ENCODE results near the gene PARP2.

The PARP2 gene

GRCh38 chr14:20380681-20381080 lies 37.2 kb downstream of the PARP2 start:
- Histone ChIP-seq H4K12ac (ENCODE audit: low read depth, low read length) (no peak overlapping the region), H3K23ac (ENCODE audit: low read length) (no peak overlapping the region), H2BK12ac (ENCODE audit: low read length) (no peak overlapping the region), H2BK5ac (ENCODE audit: low read depth, low read length, poor library complexity) (no peak overlapping the region), H3K18ac (ENCODE audit: low read length) (no peak overlapping the region), H4K8ac (ENCODE audit: low read depth, low read length) (no peak overlapping the region), H2AK5ac (ENCODE audit: low read length) (no peak overlapping the region), H3K36me3 (ENCODE audit: control insufficient read depth in 1 of 2, insufficient read depth in 2 of 2, low read length in 2 of 2) (peaks cover 77 to 88% of the 10 kb centered on the region in 2 experiments), H3K79me2 (ENCODE audit: control insufficient read depth, insufficient read depth, low read length, poor library complexity) (no peaks in the 10 kb centered on the region), H3K4me3 (ENCODE audit: low read depth, low read length) (no peak overlapping the region), H3K9ac (ENCODE audit: low read length) (no peak overlapping the region), H3K14ac (ENCODE audit: low read length) (no peak overlapping the region), H3K27me3 (ENCODE audit: insufficient read depth, low read length) (no peaks in the 10 kb centered on the region), H4K91ac (ENCODE audit: low read depth, low read length) (no peak overlapping the region), H3K9me3 (ENCODE audit: insufficient read depth, low read depth, low read length) (peaks cover 2% of the 10 kb centered on the region), H3K4me1 (ENCODE audit: control insufficient read depth in 1 of 2, insufficient read depth in 2 of 2, low read length in 2 of 2) (no peaks in the 10 kb centered on the region), H2BK120ac (ENCODE audit: insufficient read depth, low read length, poor library complexity) (no peak overlapping the region), H3K4ac (ENCODE audit: low read depth, low read length) (no peak overlapping the region), H2AFZ (ENCODE audit: insufficient read depth, low read length, poor library complexity) (no peak overlapping the region), H3K4me2 (ENCODE audit: low read length) (no peak overlapping the region), H3K79me1 (ENCODE audit: low read length) (no peaks in the 10 kb centered on the region), H3K27ac (ENCODE audit: low read depth, low read length) (no peak overlapping the region)
- no CpG with 5 or more reads among the region's 6 CpGs for WGBS (ENCODE audit: extremely low coverage, insufficient coverage, insufficient read length)
- no peak for DNase-seq

GRCh38 chr14:20381341-20381740 lies 37.9 kb downstream of the PARP2 start:
- H3K79me1 ChIP-seq (ENCODE audit: low read length), result no peaks in the 10 kb centered on the region
- H2BK12ac ChIP-seq (ENCODE audit: low read length), result no peak overlapping the region
- no peak overlapping the region for H3K27ac ChIP-seq (ENCODE audit: low read depth, low read length)
- no peak for DNase-seq
- peaks cover 2% of the 10 kb centered on the region for H3K9me3 ChIP-seq (ENCODE audit: insufficient read depth, low read depth, low read length)
- H2BK120ac ChIP-seq (ENCODE audit: insufficient read depth, low read length, poor library complexity), result no peak overlapping the region
- H4K8ac ChIP-seq (ENCODE audit: low read depth, low read length), result no peak overlapping the region
- H3K27me3 ChIP-seq (ENCODE audit: insufficient read depth, low read length), result no peaks in the 10 kb centered on the region
- H4K12ac ChIP-seq (ENCODE audit: low read depth, low read length), result no peak overlapping the region
- no peak overlapping the region for H3K4me3 ChIP-seq (ENCODE audit: low read depth, low read length)
- no peak overlapping the region for H3K14ac ChIP-seq (ENCODE audit: low read length)
- H3K36me3 ChIP-seq (ENCODE audit: control insufficient read depth in 1 of 2, insufficient read depth in 2 of 2, low read length in 2 of 2), result peaks cover 78 to 88% of the 10 kb centered on the region in 2 experiments
- no peak overlapping the region for H3K4ac ChIP-seq (ENCODE audit: low read depth, low read length)
- H3K18ac ChIP-seq (ENCODE audit: low read length), result no peak overlapping the region
- no peak overlapping the region for H3K9ac ChIP-seq (ENCODE audit: low read length)
- no peak overlapping the region for H2BK5ac ChIP-seq (ENCODE audit: low read depth, low read length, poor library complexity)
- H3K79me2 ChIP-seq (ENCODE audit: control insufficient read depth, insufficient read depth, low read length, poor library complexity), result no peaks in the 10 kb centered on the region
- no CpG with 5 or more reads among the region's 7 CpGs for WGBS (ENCODE audit: extremely low coverage, insufficient coverage, insufficient read length)
- H4K91ac ChIP-seq (ENCODE audit: low read depth, low read length), result no peak overlapping the region
- H3K23ac ChIP-seq (ENCODE audit: low read length), result no peak overlapping the region
- no peak overlapping the region for H2AFZ ChIP-seq (ENCODE audit: insufficient read depth, low read length, poor library complexity)
- no peak overlapping the region for H2AK5ac ChIP-seq (ENCODE audit: low read length)
- H3K4me2 ChIP-seq (ENCODE audit: low read length), result no peak overlapping the region
- H3K4me1 ChIP-seq (ENCODE audit: control insufficient read depth in 1 of 2, insufficient read depth in 2 of 2, low read length in 2 of 2), result no peaks in the 10 kb centered on the region

GRCh38 chr14:20382526-20382925 lies 39.1 kb downstream of the PARP2 start:
- H3K79me1 ChIP-seq (ENCODE audit: low read length), result no peaks in the 10 kb centered on the region
- H3K4me1 ChIP-seq (ENCODE audit: control insufficient read depth in 1 of 2, insufficient read depth in 2 of 2, low read length in 2 of 2), result no peaks in the 10 kb centered on the region
- H2BK5ac ChIP-seq (ENCODE audit: low read depth, low read length, poor library complexity), result no peak overlapping the region
- no peak overlapping the region for H3K4me3 ChIP-seq (ENCODE audit: low read depth, low read length)
- no peak overlapping the region for H3K4me2 ChIP-seq (ENCODE audit: low read length)
- H2BK12ac ChIP-seq (ENCODE audit: low read length), result no peak overlapping the region
- H3K27ac ChIP-seq (ENCODE audit: low read depth, low read length), result no peak overlapping the region
- no peak overlapping the region for H4K12ac ChIP-seq (ENCODE audit: low read depth, low read length)
- no peak overlapping the region for H3K4ac ChIP-seq (ENCODE audit: low read depth, low read length)
- H3K36me3 ChIP-seq (ENCODE audit: control insufficient read depth in 1 of 2, insufficient read depth in 2 of 2, low read length in 2 of 2), result peaks cover 78 to 85% of the 10 kb centered on the region in 2 experiments
- H4K8ac ChIP-seq (ENCODE audit: low read depth, low read length), result no peak overlapping the region
- H4K91ac ChIP-seq (ENCODE audit: low read depth, low read length), result no peak overlapping the region
- H3K23ac ChIP-seq (ENCODE audit: low read length), result no peak overlapping the region
- no peak overlapping the region for H3K18ac ChIP-seq (ENCODE audit: low read length)
- H3K79me2 ChIP-seq (ENCODE audit: control insufficient read depth, insufficient read depth, low read length, poor library complexity), result no peaks in the 10 kb centered on the region
- no peaks in the 10 kb centered on the region for H3K27me3 ChIP-seq (ENCODE audit: insufficient read depth, low read length)
- H2AFZ ChIP-seq (ENCODE audit: insufficient read depth, low read length, poor library complexity), result no peak overlapping the region
- H3K14ac ChIP-seq (ENCODE audit: low read length), result no peak overlapping the region
- no peak overlapping the region for H2BK120ac ChIP-seq (ENCODE audit: insufficient read depth, low read length, poor library complexity)
- no peak overlapping the region for H3K9ac ChIP-seq (ENCODE audit: low read length)
- WGBS (ENCODE audit: extremely low coverage, insufficient coverage, insufficient read length), result 100% methylated on average over 1 of the region's 12 CpGs
- DNase-seq, result no peak
- peaks cover 2% of the 10 kb centered on the region for H3K9me3 ChIP-seq (ENCODE audit: insufficient read depth, low read depth, low read length)
- no peak overlapping the region for H2AK5ac ChIP-seq (ENCODE audit: low read length)

- no peak overlapping the region for H3K4ac ChIP-seq (ENCODE audit: low read depth, low read length)
- no peak overlapping the region for H2BK12ac ChIP-seq (ENCODE audit: low read length)
- H2BK120ac ChIP-seq (ENCODE audit: insufficient read depth, low read length, poor library complexity), result no peak overlapping the region
- H3K18ac ChIP-seq (ENCODE audit: low read length), result no peak overlapping the region
- H3K4me2 ChIP-seq (ENCODE audit: low read length), result no peak overlapping the region
- no peaks in the 10 kb centered on the region for H3K79me1 ChIP-seq (ENCODE audit: low read length)
- H3K36me3 ChIP-seq (ENCODE audit: control insufficient read depth in 1 of 2, insufficient read depth in 2 of 2, low read length in 2 of 2), result peaks cover 78 to 85% of the 10 kb centered on the region in 2 experiments
- no peak overlapping the region for H3K14ac ChIP-seq (ENCODE audit: low read length)
- H3K4me1 ChIP-seq (ENCODE audit: control insufficient read depth in 1 of 2, insufficient read depth in 2 of 2, low read length in 2 of 2), result no peaks in the 10 kb centered on the region
- H3K9ac ChIP-seq (ENCODE audit: low read length), result no peak overlapping the region
- H4K91ac ChIP-seq (ENCODE audit: low read depth, low read length), result no peak overlapping the region
- no peak overlapping the region for H4K8ac ChIP-seq (ENCODE audit: low read depth, low read length)
- H3K79me2 ChIP-seq (ENCODE audit: control insufficient read depth, insufficient read depth, low read length, poor library complexity), result no peaks in the 10 kb centered on the region
- no peak for DNase-seq
- H3K27me3 ChIP-seq (ENCODE audit: insufficient read depth, low read length), result no peaks in the 10 kb centered on the region
- no peak overlapping the region for H2AK5ac ChIP-seq (ENCODE audit: low read length)
- no peak overlapping the region for H2AFZ ChIP-seq (ENCODE audit: insufficient read depth, low read length, poor library complexity)
- no CpG with 5 or more reads among the region's 10 CpGs for WGBS (ENCODE audit: extremely low coverage, insufficient coverage, insufficient read length)
- H3K4me3 ChIP-seq (ENCODE audit: low read depth, low read length), result no peak overlapping the region
- H2BK5ac ChIP-seq (ENCODE audit: low read depth, low read length, poor library complexity), result no peak overlapping the region
- H4K12ac ChIP-seq (ENCODE audit: low read depth, low read length), result no peak overlapping the region
- peaks cover 2% of the 10 kb centered on the region for H3K9me3 ChIP-seq (ENCODE audit: insufficient read depth, low read depth, low read length)
- no peak overlapping the region for H3K27ac ChIP-seq (ENCODE audit: low read depth, low read length)
- no peak overlapping the region for H3K23ac ChIP-seq (ENCODE audit: low read length)
Measured at GRCh38 chr14:20383032-20383431, 39.6 kb downstream of the PARP2 start.
